Calu3 (cell line): ENCODE measurements around the gene WBP4. TPM values are rescaled to one million over a fixed set of nuclear protein-coding genes. Genes with fewer than 3 reads are reported as not detected.
A peak's percentile ranks its signal among the peaks of the same experiment; 100 is the strongest.

Experiments used
- BruUV-seq: library from RNA; stranded (reverse); fragments of 400-500 nt; replicated peaks from 2 replicates; lab custom pipeline; 2021; lab: Mats Ljungman, UMichigan
- CTCF ChIA-PET: fragments of 300-600 bp; sonication (Branson Sonifier 250); formaldehyde crosslinking; loops from one replicate; lab custom pipeline; 2022; ENCODE audit warnings: antibody characterized with exemption; lab: Charles Lee
- DNase-seq: peaks from one replicate; pipeline ENCODE4 v3.0.0; 2022
- H3K27ac Mint-ChIP-seq: one replicate; pipeline ENCODE4 v1.8.0; 2022; ENCODE audit warnings: mixed read lengths; ENCODE audit not compliant: unreplicated experiment
- H3K27me3 Mint-ChIP-seq: one replicate; pipeline ENCODE4 v1.8.0; 2022; ENCODE audit warnings: mixed read lengths; ENCODE audit not compliant: unreplicated experiment
- H3K36me3 Mint-ChIP-seq: one replicate; pipeline ENCODE4 v1.8.0; 2022; ENCODE audit warnings: mild to moderate bottlenecking, moderate library complexity, mixed read lengths; ENCODE audit not compliant: insufficient read depth, unreplicated experiment
- H3K4me1 Mint-ChIP-seq: one replicate; pipeline ENCODE4 v1.8.0; 2022; ENCODE audit warnings: mild to moderate bottlenecking, low read depth, mixed read lengths; ENCODE audit not compliant: unreplicated experiment
- H3K4me3 Mint-ChIP-seq: one replicate; pipeline ENCODE4 v1.8.0; 2022; ENCODE audit warnings: mild to moderate bottlenecking, low read depth, moderate library complexity, mixed read lengths; ENCODE audit not compliant: unreplicated experiment
- H3K9me3 Mint-ChIP-seq: one replicate; pipeline ENCODE4 v1.8.0; 2022; ENCODE audit warnings: low read depth, mixed read lengths; ENCODE audit not compliant: unreplicated experiment
- CTCF ChIP-seq: fragments of 200-600 bp; IDR thresholded peaks from one replicate; pipeline ENCODE4 v1.8.0; 2022; ENCODE audit warnings: antibody characterized with exemption; ENCODE audit not compliant: unreplicated experiment
- intact Hi-C: fragments of 100-400 bp; cut with micrococcal nuclease; formaldehyde crosslinking; loops from one replicate; pipeline ENCODE4 v1.10.0; 2022; ENCODE audit not compliant: unreplicated experiment
- total RNA-seq: library from RNA; stranded (reverse); gene quantifications from 2 replicates; pipeline ENCODE4 v1.2.3, GENCODE V29; 2022

Gene WBP4
- total RNA-seq, 1 experiment from 2014 or later = 7.2 TPM

GRCh38 chr13:41017159-41017558, 44.1 kb upstream of the WBP4 start:
- Mint-ChIP-seq H3K36me3 (peaks cover 24% of the 10 kb centered on the region), H3K4me1 (no peaks in the 10 kb centered on the region), H3K27me3 (no peaks in the 10 kb centered on the region), H3K9me3 (no peaks in the 10 kb centered on the region), H3K27ac (peak overlapping the region; percentile 93), H3K4me3 (peak overlapping the region; percentile 67)
- peak; percentile 16 for DNase-seq
- BruUV-seq = no TSS peak
- CTCF ChIA-PET = no interaction called here
- no peak for TF ChIP-seq CTCF
- intact Hi-C loops = loop anchor here (5.0 kb wide), 1 partner anchor 45 kb away; no protein-coding TSS in a partner anchor

GRCh38 chr13:41017817-41018601, 43.3 kb upstream of the WBP4 start:
- Mint-ChIP-seq H3K27ac (peak overlapping the region; percentile 93), H3K27me3 (no peaks in the 10 kb centered on the region), H3K4me1 (no peaks in the 10 kb centered on the region), H3K36me3 (peaks cover 24% of the 10 kb centered on the region), H3K4me3 (peak overlapping the region; percentile 67), H3K9me3 (no peaks in the 10 kb centered on the region)
- no peak for TF ChIP-seq CTCF
- intact Hi-C loops = loop anchor here (2.0 to 5.0 kb wide), 3 partner anchors 23 to 46 kb away; no protein-coding TSS in a partner anchor
- no TSS peak for BruUV-seq
- CTCF ChIA-PET = no interaction called here
- no peak for DNase-seq

GRCh38 chr13:41018602-41018948, 42.7 kb upstream of the WBP4 start:
- Mint-ChIP-seq H3K4me1 (no peaks in the 10 kb centered on the region), H3K27me3 (no peaks in the 10 kb centered on the region), H3K9me3 (no peaks in the 10 kb centered on the region), H3K27ac (peak overlapping the region; percentile 93), H3K36me3 (peaks cover 24% of the 10 kb centered on the region), H3K4me3 (peak overlapping the region; percentile 67)
- DNase-seq = no peak
- TF ChIP-seq CTCF = no peak
- intact Hi-C loops = loop anchor here (2.0 to 5.0 kb wide), 3 partner anchors 24 to 46 kb away; no protein-coding TSS in a partner anchor
- CTCF ChIA-PET = interaction anchor here (0.9 to 1.0 kb wide), 3 partner anchors 15 to 44 kb away, joined by 3 to 9 read pairs (median 3); no protein-coding TSS in a partner anchor
- no TSS peak for BruUV-seq

GRCh38 chr13:41019011-41019487, 42.3 kb upstream of the WBP4 start, which contains the start of gene ELF1:
TSS of gene ELF1 (minus strand) at chr13:41019316. CDS start at chr13:40982054, 37,262 bp downstream.
- no peaks in the 10 kb centered on the region for H3K9me3 Mint-ChIP-seq
- CTCF ChIA-PET = interaction anchor here (0.9 to 1.0 kb wide), 3 partner anchors 16 to 44 kb away, joined by 3 to 9 read pairs (median 3); no protein-coding TSS in a partner anchor
- H3K36me3 Mint-ChIP-seq = peaks cover 24% of the 10 kb centered on the region
- intact Hi-C loops = loop anchor here (2.0 to 5.0 kb wide), 3 partner anchors 24 to 47 kb away; no protein-coding TSS in a partner anchor
- H3K4me3 Mint-ChIP-seq = peak within 1 kb of the TSS; percentile 67
- peak; percentile 49 for DNase-seq
- no peaks in the 10 kb centered on the region for H3K27me3 Mint-ChIP-seq
- H3K4me1 Mint-ChIP-seq = no peaks in the 10 kb centered on the region
- no TSS peak for BruUV-seq
- peak within 1 kb of the TSS; percentile 93 for H3K27ac Mint-ChIP-seq
- TF ChIP-seq CTCF = no peak
